Measurements from ENCODE around the gene ZNRF1. TPM values are rescaled to one million over a fixed set of nuclear protein-coding genes. Genes with fewer than 3 reads are reported as not detected.

The ZNRF1 gene
- total and polyA plus RNA-seq, 10 donors, result 1.4 to 13.4 (median 6.4) TPM

GRCh38 chr16:75085556-75085955, 86.7 kb downstream of the ZNRF1 start:
- intact Hi-C loops (cut with DNase I; ENCODE audit: low total_unique reads), result no loop called here
- H3K27ac ChIP-seq, result no peak overlapping the region
- DNase-seq, result no peak
- peaks cover 0 to 48% (median under 1%) of the 10 kb centered on the region in 7 donors for H3K27me3 ChIP-seq (replicated peaks in 1 of 7)
- WGBS, 5 donors, result 89 to 95% (median 90%) methylated on average over 4 of the region's 4 CpGs
- no peaks in the 10 kb centered on the region for H3K9me3 ChIP-seq
- TF ChIP-seq POLR2AphosphoS5 (IDR thresholded peaks at IDR 0.05) (no peak), CTCF (IDR thresholded peaks at IDR 0.05 in 8 of 11, conservative IDR thresholded peaks at IDR 0.05 in 3 of 11) (no peak), POLR2A (IDR thresholded peaks at IDR 0.05) (no peak)
- no peaks in the 10 kb centered on the region for H3K36me3 ChIP-seq
- peaks cover 3 to 37% (median 19%) of the 10 kb centered on the region in 6 donors for H3K4me1 ChIP-seq
- H3K4me3 ChIP-seq, result no peak overlapping the region

DNA sequence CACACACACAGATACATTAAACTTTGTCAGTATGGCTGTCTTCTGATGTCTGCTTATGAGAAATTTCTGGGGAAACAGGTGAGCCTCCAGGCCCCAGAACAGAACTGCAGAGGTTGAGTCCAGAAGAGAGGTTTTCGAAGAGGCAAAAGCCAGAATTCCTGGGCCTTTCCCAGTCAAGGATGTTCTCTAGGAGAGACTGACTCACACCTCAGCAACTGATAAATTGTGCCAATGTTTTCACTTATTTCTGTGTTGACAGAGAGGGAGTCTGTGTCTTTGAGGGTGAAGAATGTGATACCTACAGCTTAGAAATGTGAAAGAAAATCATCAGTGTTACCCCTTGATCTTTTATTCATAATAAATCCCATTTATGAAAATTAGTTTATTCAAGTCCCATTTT, 87.5 kb downstream of the ZNRF1 start:
- no peak for DNase-seq
- no peaks in the 10 kb centered on the region for H3K36me3 ChIP-seq
- no peak overlapping the region for H3K4me3 ChIP-seq
- H3K27ac ChIP-seq, result no peak overlapping the region
- TF ChIP-seq POLR2A (IDR thresholded peaks at IDR 0.05) (no peak), POLR2AphosphoS5 (IDR thresholded peaks at IDR 0.05) (no peak), CTCF (IDR thresholded peaks at IDR 0.05 in 8 of 11, conservative IDR thresholded peaks at IDR 0.05 in 3 of 11) (no peak)
- 83 to 93% (median 88%) methylated on average over 1 of the region's 1 CpG for WGBS, 5 donors
- no peaks in the 10 kb centered on the region for H3K9me3 ChIP-seq
- peaks cover 3 to 29% (median 16%) of the 10 kb centered on the region in 6 donors for H3K4me1 ChIP-seq
- intact Hi-C loops (cut with DNase I; ENCODE audit: low total_unique reads), result no loop called here
- peaks cover 0 to 40% (median 0%) of the 10 kb centered on the region in 7 donors for H3K27me3 ChIP-seq (replicated peaks in 1 of 7)

DNA sequence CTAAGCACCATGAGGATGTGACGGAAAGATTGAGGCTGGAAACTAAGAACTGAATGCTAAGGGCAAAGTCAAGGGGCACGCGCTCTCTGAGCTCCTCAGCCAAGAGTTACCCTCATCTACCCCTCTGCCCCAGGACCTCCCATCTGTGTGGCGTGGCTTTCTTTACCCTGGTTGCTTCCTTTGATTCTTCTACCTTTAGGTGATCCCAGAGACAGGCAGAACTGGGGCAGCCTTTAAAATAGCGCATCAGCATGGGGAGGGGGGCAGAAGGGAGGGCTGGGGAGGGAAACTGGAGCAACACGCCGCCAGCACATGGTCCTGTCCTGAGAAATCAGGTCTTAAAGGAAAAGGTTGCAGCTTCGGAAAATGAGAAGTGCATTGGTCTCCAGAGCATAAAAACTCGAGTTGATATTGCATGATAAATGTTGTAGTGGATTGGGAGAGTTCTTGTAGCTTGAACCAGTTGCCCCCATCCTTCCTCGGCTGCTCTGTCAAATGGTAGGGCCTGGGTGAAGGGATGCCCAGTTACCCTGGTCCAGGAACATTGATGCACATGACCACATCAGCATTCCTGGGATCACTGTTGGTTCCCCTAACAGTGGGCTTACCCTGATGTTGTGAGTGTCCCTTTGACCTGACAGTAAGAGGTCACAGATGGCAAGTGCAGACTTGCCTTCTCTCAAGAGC, 88.0 kb downstream of the ZNRF1 start:
- 73 to 82% (median 79%) methylated on average over 10 of the region's 10 CpGs for WGBS, 5 donors
- H3K36me3 ChIP-seq, result no peaks in the 10 kb centered on the region
- no peak overlapping the region for H3K4me3 ChIP-seq
- no peak for TF ChIP-seq POLR2AphosphoS5 (IDR thresholded peaks at IDR 0.05)
- no peak for TF ChIP-seq POLR2A (IDR thresholded peaks at IDR 0.05)
- TF ChIP-seq CTCF (IDR thresholded peaks at IDR 0.05 in 8 of 11, conservative IDR thresholded peaks at IDR 0.05 in 3 of 11), result no peak
- peak overlapping the region in 1 of 8 donors; percentile 15 for H3K27ac ChIP-seq
- H3K27me3 ChIP-seq (replicated peaks in 1 of 7), result peaks cover 0 to 35% (median 0%) of the 10 kb centered on the region in 7 donors
- no peaks in the 10 kb centered on the region for H3K9me3 ChIP-seq
- H3K4me1 ChIP-seq, result peaks cover 3 to 25% (median 15%) of the 10 kb centered on the region in 6 donors
- DNase-seq, result no peak
- intact Hi-C loops (cut with DNase I; ENCODE audit: low total_unique reads), result no loop called here

GRCh38 chr16:75087375-75087979, 88.7 kb downstream of the ZNRF1 start:
- peak overlapping the region in 2 of 8 donors; percentile 15 to 34 for H3K27ac ChIP-seq
- intact Hi-C loops (cut with DNase I; ENCODE audit: low total_unique reads), result no loop called here
- H3K27me3 ChIP-seq (replicated peaks in 1 of 7), result peaks cover 0 to 29% (median 0%) of the 10 kb centered on the region in 7 donors
- DNase-seq, result no peak
- H3K4me3 ChIP-seq, result peak overlapping the region in 1 of 8 donors; percentile 23
- TF ChIP-seq POLR2A (IDR thresholded peaks at IDR 0.05), result no peak
- TF ChIP-seq POLR2AphosphoS5 (IDR thresholded peaks at IDR 0.05), result peak in 2 of 3 donors; percentile 19 to 47
- no peak for TF ChIP-seq CTCF (IDR thresholded peaks at IDR 0.05 in 8 of 11, conservative IDR thresholded peaks at IDR 0.05 in 3 of 11)
- no peaks in the 10 kb centered on the region for H3K36me3 ChIP-seq
- no peaks in the 10 kb centered on the region for H3K9me3 ChIP-seq
- WGBS, 5 donors, result 7 to 46% (median 30%) methylated on average over 3 to 10 of the region's 10 CpGs
- H3K4me1 ChIP-seq, result peaks cover 3 to 25% (median 15%) of the 10 kb centered on the region in 6 donors
